CD4-positive, alpha-beta T cell (primary cell): ENCODE results near the gene SPECC1L. TPM values are rescaled to one million over a fixed set of nuclear protein-coding genes. Genes with fewer than 3 reads are reported as not detected.

ENCODE experiments used
- ATAC-seq: fragments of 200-7000 bp; cut with Tn5 transposase; one replicate; pipeline ENCODE4 v1.10.0; 2022; ENCODE audit warnings: mild to moderate bottlenecking; ENCODE audit not compliant: poor library complexity
- CTCF ChIA-PET: fragments of 350-600 bp; sonication (Branson Sonifier 250); formaldehyde crosslinking; loops from one replicate; lab custom pipeline; 2021; ENCODE audit warnings: antibody characterized with exemption, inconsistent platforms; lab: Charles Lee
- POLR2A ChIA-PET: fragments of 350-600 bp; sonication (Branson Sonifier 250); formaldehyde crosslinking; loops from one replicate; lab custom pipeline; 2021; ENCODE audit warnings: antibody characterized with exemption, inconsistent platforms; lab: Charles Lee
- DNase-seq, 14 experiments: peaks; one replicate each; pipeline ENCODE4 v3.0.0-alpha.2; 2013 to 2020; ENCODE audit warnings: mixed read lengths in 2 of 14
- H3K27ac ChIP-seq, 2 donors: one replicate each; pipeline versions ENCODE4 v1.5.1 to v1.7.0; 2013; ENCODE audit warnings: low read length in 2 of 2, low read depth in 1 of 2, mild to moderate bottlenecking in 1 of 2
- H3K27me3 ChIP-seq, 2 experiments: 1 replicate in 1 of 2; 2 replicates in 1 of 2; pipeline versions ENCODE4 v1.6.1 to v1.7.0; 2013; ENCODE audit warnings: low read length in 2 of 2, control low read depth in 1 of 2, mild to moderate bottlenecking in 1 of 2, moderate library complexity in 1 of 2; ENCODE audit not compliant: insufficient read depth in 2 of 2, control insufficient read depth in 1 of 2
- H3K36me3 ChIP-seq: one replicate; pipeline ENCODE4 v1.6.1; 2013; ENCODE audit warnings: low read length, control low read depth; ENCODE audit not compliant: insufficient read depth
- H3K4me1 ChIP-seq: one replicate; pipeline ENCODE4 v1.6.1; 2013; ENCODE audit warnings: low read length, control low read depth; ENCODE audit not compliant: insufficient read depth
- H3K4me3 ChIP-seq: one replicate; pipeline ENCODE4 v1.5.1; 2013; ENCODE audit warnings: mild to moderate bottlenecking, low read length, moderate library complexity
- H3K9me3 ChIP-seq, 2 experiments: 1 replicate in 1 of 2; 2 replicates in 1 of 2; pipeline versions ENCODE4 v1.6.1 to v1.7.0; 2013; ENCODE audit warnings: low read length in 2 of 2, mild to moderate bottlenecking in 2 of 2, control low read depth in 1 of 2, moderate library complexity in 1 of 2; ENCODE audit not compliant: control insufficient read depth in 1 of 2, insufficient read depth in 1 of 2
- H3K27ac Mint-ChIP-seq: one replicate; pipeline ENCODE4 v1.8.0; 2020; ENCODE audit warnings: mixed read lengths
- H3K27me3 Mint-ChIP-seq: one replicate; pipeline ENCODE4 v1.8.0; 2021; ENCODE audit warnings: mixed read lengths
- H3K36me3 Mint-ChIP-seq: one replicate; pipeline ENCODE4 v1.8.0; 2021; ENCODE audit warnings: low read depth, mixed read lengths
- H3K4me1 Mint-ChIP-seq: one replicate; pipeline ENCODE4 v1.8.0; 2021; ENCODE audit warnings: low read depth, mixed read lengths
- H3K4me3 Mint-ChIP-seq: one replicate; pipeline ENCODE4 v1.8.0; 2020; ENCODE audit warnings: mild to moderate bottlenecking, mixed read lengths
- H3K9me3 Mint-ChIP-seq: one replicate; pipeline ENCODE4 v1.8.0; 2020; ENCODE audit warnings: mixed read lengths
- intact Hi-C, 2 experiments: fragments of 100-400 bp; cut with DNase I in 1 of 2; cut with micrococcal nuclease in 1 of 2; formaldehyde crosslinking; loops; one replicate each; pipeline versions ENCODE4 v1.15.1 to v1.9.0; 2023 to 2025; cut with DNase I, micrococcal nuclease
- total RNA-seq, 174 experiments: library from RNA in 2 of 174; stranded (reverse) in 2 of 174; gene quantifications; one replicate each; pipeline ENCODE4 v1.2.3 and lab custom pipeline; 2021 to 2026
- TF ChIP-seq, protein P1 (sequence below): fragments of 200-600 bp; IDR thresholded peaks from one replicate; pipeline ENCODE4 v1.8.0; 2022; ENCODE audit warnings: antibody characterized with exemption, mild to moderate bottlenecking

Gene SPECC1L
- total RNA-seq, 2 experiments from 2014 or later = 27.5 to 31.8 TPM

DNA sequence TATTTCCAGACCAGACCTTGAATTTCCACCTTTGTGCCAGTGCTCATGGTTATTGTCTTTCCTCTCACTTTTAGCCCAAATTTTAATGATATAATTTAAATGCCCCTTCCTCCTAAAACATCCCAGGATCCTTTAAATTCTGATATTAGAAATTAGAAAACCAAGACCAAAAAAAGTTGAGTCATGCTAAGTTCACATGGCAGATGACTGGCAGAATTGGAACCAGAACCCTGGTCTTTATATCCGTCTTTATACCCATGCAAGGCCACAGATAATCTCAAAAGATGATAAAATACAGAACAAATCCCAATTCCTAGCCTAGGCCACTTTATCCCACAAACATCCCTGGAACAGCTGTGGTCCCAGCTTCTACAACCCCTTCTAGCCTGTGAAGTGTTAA, 183.2 kb downstream of the SPECC1L start:
- H3K4me1 Mint-ChIP-seq = no peaks in the 10 kb centered on the region
- TF ChIP-seq, protein P1, sequence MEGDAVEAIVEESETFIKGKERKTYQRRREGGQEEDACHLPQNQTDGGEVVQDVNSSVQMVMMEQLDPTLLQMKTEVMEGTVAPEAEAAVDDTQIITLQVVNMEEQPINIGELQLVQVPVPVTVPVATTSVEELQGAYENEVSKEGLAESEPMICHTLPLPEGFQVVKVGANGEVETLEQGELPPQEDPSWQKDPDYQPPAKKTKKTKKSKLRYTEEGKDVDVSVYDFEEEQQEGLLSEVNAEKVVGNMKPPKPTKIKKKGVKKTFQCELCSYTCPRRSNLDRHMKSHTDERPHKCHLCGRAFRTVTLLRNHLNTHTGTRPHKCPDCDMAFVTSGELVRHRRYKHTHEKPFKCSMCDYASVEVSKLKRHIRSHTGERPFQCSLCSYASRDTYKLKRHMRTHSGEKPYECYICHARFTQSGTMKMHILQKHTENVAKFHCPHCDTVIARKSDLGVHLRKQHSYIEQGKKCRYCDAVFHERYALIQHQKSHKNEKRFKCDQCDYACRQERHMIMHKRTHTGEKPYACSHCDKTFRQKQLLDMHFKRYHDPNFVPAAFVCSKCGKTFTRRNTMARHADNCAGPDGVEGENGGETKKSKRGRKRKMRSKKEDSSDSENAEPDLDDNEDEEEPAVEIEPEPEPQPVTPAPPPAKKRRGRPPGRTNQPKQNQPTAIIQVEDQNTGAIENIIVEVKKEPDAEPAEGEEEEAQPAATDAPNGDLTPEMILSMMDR = no peak
- intact Hi-C loops = no loop called here
- no peaks in the 10 kb centered on the region for H3K27me3 Mint-ChIP-seq
- H3K4me3 Mint-ChIP-seq = no peak overlapping the region
- ChIA-PET POLR2A (interaction anchor here (1.5 kb wide), 1 partner anchor 19 kb away, joined by 4 read pairs; no protein-coding TSS in a partner anchor), CTCF (no interaction called here)
- ATAC-seq = no peak
- no peak overlapping the region for H3K4me3 ChIP-seq
- peaks cover 4 to 9% of the 10 kb centered on the region in 2 experiments for H3K9me3 ChIP-seq
- no peaks in the 10 kb centered on the region for H3K36me3 ChIP-seq
- H3K27me3 ChIP-seq = no peaks in the 10 kb centered on the region
- H3K36me3 Mint-ChIP-seq = peaks cover 6% of the 10 kb centered on the region
- H3K27ac ChIP-seq = no peak overlapping the region
- H3K27ac Mint-ChIP-seq = no peak overlapping the region
- DNase-seq = no peak
- H3K4me1 ChIP-seq = no peaks in the 10 kb centered on the region
- no peaks in the 10 kb centered on the region for H3K9me3 Mint-ChIP-seq

DNA sequence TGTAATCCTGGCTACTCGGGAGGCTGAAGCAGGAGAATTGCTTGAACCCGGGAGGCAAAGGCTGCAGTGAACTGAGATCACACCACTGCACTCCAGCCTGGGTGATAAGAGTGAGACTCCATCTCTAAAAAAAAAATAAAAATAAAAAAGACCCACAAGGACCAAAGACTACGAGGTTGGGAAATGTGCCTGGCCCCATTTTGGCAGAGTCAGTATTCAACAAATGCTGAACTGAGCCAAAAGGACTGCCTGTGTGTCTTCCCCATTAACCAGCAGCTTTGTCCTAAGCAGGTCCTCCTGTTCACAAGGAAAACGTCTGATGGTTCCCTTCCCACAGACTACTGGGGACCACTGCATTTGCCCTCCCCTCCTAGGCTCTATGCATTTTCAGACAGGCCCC, 184.4 kb downstream of the SPECC1L start:
- CTCF ChIA-PET = no interaction called here
- no peak overlapping the region for H3K27ac Mint-ChIP-seq

DNA sequence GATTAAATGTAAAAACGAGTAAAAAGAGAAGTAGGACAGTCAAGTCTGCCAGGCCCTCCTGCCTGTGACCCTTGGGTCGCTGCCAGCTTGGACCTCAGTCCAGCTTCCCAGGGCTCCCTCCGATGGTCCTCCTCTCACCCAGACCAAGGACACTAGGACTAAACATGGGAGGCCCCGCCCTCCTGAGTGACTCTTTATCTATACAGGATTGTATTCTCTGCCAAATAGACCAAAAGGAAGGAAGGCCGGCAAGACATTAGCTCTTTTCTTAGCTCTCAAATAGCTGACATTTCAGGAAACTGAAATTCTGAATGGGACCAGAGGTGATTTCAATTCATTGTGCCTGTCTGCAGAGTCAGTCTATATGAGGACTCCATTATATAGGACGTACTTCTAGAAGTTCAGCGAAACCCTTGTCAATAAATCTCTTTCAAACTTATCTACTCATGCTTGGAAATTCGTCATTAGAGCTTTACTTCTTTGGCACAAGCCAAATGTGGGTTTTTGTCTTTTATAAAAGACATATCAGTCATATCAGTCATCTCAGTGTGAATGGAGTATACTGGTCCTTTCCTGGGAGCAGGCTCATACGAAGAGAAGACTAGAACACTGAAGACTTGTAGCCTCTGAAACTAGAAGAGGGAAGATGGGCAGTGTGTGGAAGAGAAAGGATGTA, 185.3 kb downstream of the SPECC1L start:
- ChIA-PET CTCF (interaction anchor here (0.6 to 0.8 kb wide), 2 partner anchors 9 to 37 kb away, joined by 3 read pairs; no protein-coding TSS in a partner anchor), POLR2A (interaction anchor here (1.1 to 1.4 kb wide), 3 partner anchors 15 to 32 kb away, joined by 3 to 4 read pairs (median 3); no protein-coding TSS in a partner anchor)
- H3K4me3 ChIP-seq = no peak overlapping the region
- H3K27ac Mint-ChIP-seq = no peak overlapping the region
- H3K27ac ChIP-seq = no peak overlapping the region
- ATAC-seq (no peak), DNase-seq (no peak)
- H3K27me3 Mint-ChIP-seq = no peaks in the 10 kb centered on the region
- H3K9me3 Mint-ChIP-seq = no peaks in the 10 kb centered on the region
- H3K36me3 ChIP-seq = no peaks in the 10 kb centered on the region
- intact Hi-C loops = no loop called here
- no peaks in the 10 kb centered on the region for H3K27me3 ChIP-seq
- TF ChIP-seq, protein P1 = no peak
- H3K9me3 ChIP-seq = peaks cover 4 to 5% of the 10 kb centered on the region in 2 experiments
- H3K4me1 Mint-ChIP-seq = peaks cover 6% of the 10 kb centered on the region
- no peaks in the 10 kb centered on the region for H3K4me1 ChIP-seq
- H3K36me3 Mint-ChIP-seq = peaks cover 6% of the 10 kb centered on the region
- no peak overlapping the region for H3K4me3 Mint-ChIP-seq

More for the DNA sequence above, 184.4 kb downstream of the SPECC1L start:
- DNase-seq (no peak), ATAC-seq (no peak)
- Histone ChIP-seq H3K4me1 (no peaks in the 10 kb centered on the region), H3K27ac (no peak overlapping the region), H3K36me3 (no peaks in the 10 kb centered on the region), H3K27me3 (no peaks in the 10 kb centered on the region), H3K4me3 (no peak overlapping the region), H3K9me3 (peaks cover 4 to 9% of the 10 kb centered on the region in 2 experiments)
- Mint-ChIP-seq H3K4me3 (no peak overlapping the region), H3K9me3 (no peaks in the 10 kb centered on the region), H3K36me3 (peaks cover 6% of the 10 kb centered on the region), H3K4me1 (peaks cover 6% of the 10 kb centered on the region), H3K27me3 (no peaks in the 10 kb centered on the region)
- POLR2A ChIA-PET = interaction anchor here (1.4 kb wide), 1 partner anchor 18 kb away, joined by 3 read pairs; no protein-coding TSS in a partner anchor
- intact Hi-C loops = no loop called here
- TF ChIP-seq, protein P1 = no peak
